WTC11 (cell line): ENCODE data around the gene MTUS2. TPM values are rescaled to one million over a fixed set of nuclear protein-coding genes. Genes with fewer than 3 reads are reported as not detected.

ENCODE experiments used
- ATAC-seq: fragments of 200-7000 bp; cut with Tn5 transposase; 2 replicates; pipeline ENCODE4 v1.10.0; 2021; ENCODE audit warnings: mild to moderate bottlenecking, moderate library complexity
- CTCF ChIA-PET: fragments of 300-600 bp; sonication (Branson Sonifier 250); formaldehyde crosslinking; loops from one replicate; lab custom pipeline; 2021; ENCODE audit warnings: antibody characterized with exemption; lab: Charles Lee
- POLR2A ChIA-PET: fragments of 350-600 bp; sonication (Branson Sonifier 250); formaldehyde crosslinking; loops from one replicate; lab custom pipeline; 2021; ENCODE audit warnings: antibody characterized with exemption; lab: Charles Lee
- DNase-seq: peaks from one replicate; pipeline ENCODE4 v3.0.0; 2021; ENCODE audit warnings: low spot score
- H3K27ac Mint-ChIP-seq: 2 replicates; pipeline ENCODE4 v1.8.0; 2021; ENCODE audit warnings: mixed read lengths
- H3K27me3 Mint-ChIP-seq: 2 replicates; pipeline ENCODE4 v1.8.0; 2021; ENCODE audit warnings: low read depth, mild to moderate bottlenecking, moderate library complexity, mixed read lengths
- H3K36me3 Mint-ChIP-seq: 2 replicates; pipeline ENCODE4 v1.8.0; 2021; ENCODE audit warnings: mixed read lengths
- H3K4me1 Mint-ChIP-seq: 2 replicates; pipeline ENCODE4 v1.8.0; 2022; ENCODE audit warnings: mixed read lengths
- H3K4me3 Mint-ChIP-seq: 2 replicates; pipeline ENCODE4 v1.8.0; 2021; ENCODE audit warnings: mild to moderate bottlenecking, moderate library complexity, mixed read lengths
- H3K9me3 Mint-ChIP-seq: 2 replicates; pipeline ENCODE4 v1.8.0; 2021; ENCODE audit warnings: mixed read lengths
- AFF4 ChIP-seq: sonication (generic); formaldehyde crosslinking; IDR thresholded peaks from 2 replicates; pipeline ENCODE4 v1.8.1; 2023; ENCODE audit warnings: mild to moderate bottlenecking, missing genetic modification reagents, borderline replicate concordance
- ESRRA ChIP-seq: sonication (generic); formaldehyde crosslinking; IDR thresholded peaks from 2 replicates; pipeline ENCODE4 v1.8.1; 2022; ENCODE audit warnings: mild to moderate bottlenecking, missing genetic modification reagents, borderline replicate concordance
- FOXK1 ChIP-seq: sonication (generic); formaldehyde crosslinking; IDR thresholded peaks from 2 replicates; pipeline ENCODE4 v1.8.0; 2022; ENCODE audit warnings: mild to moderate bottlenecking, moderate library complexity, missing genetic modification reagents
- KAT7 ChIP-seq: sonication (generic); formaldehyde crosslinking; IDR thresholded peaks from 2 replicates; pipeline ENCODE4 v1.8.1; 2023; ENCODE audit warnings: missing genetic modification reagents, mild to moderate bottlenecking, borderline replicate concordance
- MXD4 ChIP-seq: fragments of 250-450 bp; sonication (Bioruptor Pico); IDR thresholded peaks from 2 replicates; pipeline ENCODE4 v1.8.0; 2021; ENCODE audit warnings: mild to moderate bottlenecking, moderate library complexity, borderline replicate concordance
- TP53 ChIP-seq: sonication (generic); formaldehyde crosslinking; IDR thresholded peaks from 2 replicates; pipeline ENCODE4 v1.8.1; 2023; ENCODE audit warnings: mild to moderate bottlenecking, missing genetic modification reagents
- ZNF121 ChIP-seq: sonication (generic); formaldehyde crosslinking; IDR thresholded peaks from 2 replicates; pipeline ENCODE4 v1.8.0; 2023; ENCODE audit warnings: missing genetic modification reagents
- ZSCAN18 ChIP-seq: fragments of 250-450 bp; sonication (Bioruptor Pico); IDR thresholded peaks from 2 replicates; pipeline ENCODE4 v2.1.2; 2022; ENCODE audit warnings: mild to moderate bottlenecking, moderate library complexity
- total RNA-seq: library from RNA; stranded (reverse); gene quantifications from 3 replicates; pipeline ENCODE4 v1.2.3, GENCODE V29; 2021
- TF ChIP-seq, protein P1 (sequence below): sonication (generic); formaldehyde crosslinking; IDR thresholded peaks from 2 replicates; pipeline ENCODE4 v1.8.0; 2022; ENCODE audit warnings: missing genetic modification reagents
- TF ChIP-seq, protein P2 (sequence below): sonication (generic); formaldehyde crosslinking; conservative IDR thresholded peaks from 2 replicates; pipeline ENCODE4 v1.8.1; 2023; ENCODE audit warnings: mild to moderate bottlenecking, low read depth, missing genetic modification reagents, moderate library complexity
- TF ChIP-seq, protein P3 (sequence below): fragments of 250-450 bp; sonication (Bioruptor Pico); IDR thresholded peaks from 2 replicates; pipeline ENCODE4 v1.9.0; 2021; ENCODE audit warnings: mild to moderate bottlenecking, borderline replicate concordance
- TF ChIP-seq, protein P4 (sequence below): sonication (generic); formaldehyde crosslinking; conservative IDR thresholded peaks from 2 replicates; pipeline ENCODE4 v1.8.1; 2022; ENCODE audit warnings: mild to moderate bottlenecking, missing genetic modification reagents

The MTUS2 gene
- total RNA-seq, 1 experiment from 2014 or later: 0.22 TPM

DNA sequence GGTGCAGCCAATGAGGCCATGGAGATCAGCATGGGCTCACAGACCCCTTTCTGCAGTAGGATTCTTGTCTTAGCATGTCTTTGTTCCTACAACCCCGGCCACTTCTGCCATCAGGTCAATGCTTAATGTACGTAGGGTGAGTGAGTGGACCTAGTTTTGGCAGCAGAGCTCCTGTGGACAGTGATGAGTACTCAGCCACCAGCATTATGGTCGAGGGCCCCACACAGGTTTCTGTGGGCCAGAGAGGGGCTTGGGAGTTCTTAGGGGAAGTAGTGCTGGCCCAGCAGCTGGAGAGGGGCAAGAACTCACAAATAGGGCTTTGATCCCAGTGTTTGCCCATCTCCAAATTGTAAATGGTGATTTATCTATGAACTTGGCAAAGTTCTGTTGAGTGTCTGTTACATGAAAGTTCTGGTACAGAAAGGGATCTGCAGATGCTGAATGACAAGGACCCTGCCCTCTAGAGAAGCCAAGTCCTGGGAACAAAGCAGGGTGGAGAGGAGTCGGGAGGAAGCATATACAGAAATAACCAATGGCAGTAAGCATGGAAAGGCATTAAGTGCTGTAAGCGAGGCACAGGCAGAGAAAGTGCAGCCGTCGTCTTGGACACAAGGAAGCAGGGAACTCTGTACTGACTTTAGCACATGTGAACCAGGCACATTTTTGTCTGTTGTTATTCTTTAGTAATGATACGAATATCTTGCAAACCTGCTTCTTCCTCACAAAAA is 185.1 kb downstream of the MTUS2 start:
- ChIA-PET POLR2A (interaction anchor here (0.6 kb wide), 1 partner anchor 712 kb away, joined by 4 read pairs; no protein-coding TSS in a partner anchor), CTCF (interaction anchor here (1.4 kb wide), 1 partner anchor 364 kb away, joined by 4 read pairs; no protein-coding TSS in a partner anchor)
- ATAC-seq (no peak), DNase-seq (no peak)
- Mint-ChIP-seq H3K4me1 (peaks cover 23% of the 10 kb centered on the region), H3K9me3 (peaks cover 6% of the 10 kb centered on the region), H3K4me3 (no peak overlapping the region), H3K36me3 (peaks cover 4% of the 10 kb centered on the region), H3K27me3 (no peaks in the 10 kb centered on the region), H3K27ac (no peak overlapping the region)
- no peak for TF ChIP-seq AFF4 (CRISPR knock-in tag)
- TF ChIP-seq TP53 (CRISPR knock-in tag): no peak
- TF ChIP-seq, protein P1, sequence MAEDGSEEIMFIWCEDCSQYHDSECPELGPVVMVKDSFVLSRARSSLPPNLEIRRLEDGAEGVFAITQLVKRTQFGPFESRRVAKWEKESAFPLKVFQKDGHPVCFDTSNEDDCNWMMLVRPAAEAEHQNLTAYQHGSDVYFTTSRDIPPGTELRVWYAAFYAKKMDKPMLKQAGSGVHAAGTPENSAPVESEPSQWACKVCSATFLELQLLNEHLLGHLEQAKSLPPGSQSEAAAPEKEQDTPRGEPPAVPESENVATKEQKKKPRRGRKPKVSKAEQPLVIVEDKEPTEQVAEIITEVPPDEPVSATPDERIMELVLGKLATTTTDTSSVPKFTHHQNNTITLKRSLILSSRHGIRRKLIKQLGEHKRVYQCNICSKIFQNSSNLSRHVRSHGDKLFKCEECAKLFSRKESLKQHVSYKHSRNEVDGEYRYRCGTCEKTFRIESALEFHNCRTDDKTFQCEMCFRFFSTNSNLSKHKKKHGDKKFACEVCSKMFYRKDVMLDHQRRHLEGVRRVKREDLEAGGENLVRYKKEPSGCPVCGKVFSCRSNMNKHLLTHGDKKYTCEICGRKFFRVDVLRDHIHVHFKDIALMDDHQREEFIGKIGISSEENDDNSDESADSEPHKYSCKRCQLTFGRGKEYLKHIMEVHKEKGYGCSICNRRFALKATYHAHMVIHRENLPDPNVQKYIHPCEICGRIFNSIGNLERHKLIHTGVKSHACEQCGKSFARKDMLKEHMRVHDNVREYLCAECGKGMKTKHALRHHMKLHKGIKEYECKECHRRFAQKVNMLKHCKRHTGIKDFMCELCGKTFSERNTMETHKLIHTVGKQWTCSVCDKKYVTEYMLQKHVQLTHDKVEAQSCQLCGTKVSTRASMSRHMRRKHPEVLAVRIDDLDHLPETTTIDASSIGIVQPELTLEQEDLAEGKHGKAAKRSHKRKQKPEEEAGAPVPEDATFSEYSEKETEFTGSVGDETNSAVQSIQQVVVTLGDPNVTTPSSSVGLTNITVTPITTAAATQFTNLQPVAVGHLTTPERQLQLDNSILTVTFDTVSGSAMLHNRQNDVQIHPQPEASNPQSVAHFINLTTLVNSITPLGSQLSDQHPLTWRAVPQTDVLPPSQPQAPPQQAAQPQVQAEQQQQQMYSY (CRISPR knock-in tag): no peak
- TF ChIP-seq ZSCAN18 (CRISPR knock-in tag): no peak
- TF ChIP-seq, protein P2, sequence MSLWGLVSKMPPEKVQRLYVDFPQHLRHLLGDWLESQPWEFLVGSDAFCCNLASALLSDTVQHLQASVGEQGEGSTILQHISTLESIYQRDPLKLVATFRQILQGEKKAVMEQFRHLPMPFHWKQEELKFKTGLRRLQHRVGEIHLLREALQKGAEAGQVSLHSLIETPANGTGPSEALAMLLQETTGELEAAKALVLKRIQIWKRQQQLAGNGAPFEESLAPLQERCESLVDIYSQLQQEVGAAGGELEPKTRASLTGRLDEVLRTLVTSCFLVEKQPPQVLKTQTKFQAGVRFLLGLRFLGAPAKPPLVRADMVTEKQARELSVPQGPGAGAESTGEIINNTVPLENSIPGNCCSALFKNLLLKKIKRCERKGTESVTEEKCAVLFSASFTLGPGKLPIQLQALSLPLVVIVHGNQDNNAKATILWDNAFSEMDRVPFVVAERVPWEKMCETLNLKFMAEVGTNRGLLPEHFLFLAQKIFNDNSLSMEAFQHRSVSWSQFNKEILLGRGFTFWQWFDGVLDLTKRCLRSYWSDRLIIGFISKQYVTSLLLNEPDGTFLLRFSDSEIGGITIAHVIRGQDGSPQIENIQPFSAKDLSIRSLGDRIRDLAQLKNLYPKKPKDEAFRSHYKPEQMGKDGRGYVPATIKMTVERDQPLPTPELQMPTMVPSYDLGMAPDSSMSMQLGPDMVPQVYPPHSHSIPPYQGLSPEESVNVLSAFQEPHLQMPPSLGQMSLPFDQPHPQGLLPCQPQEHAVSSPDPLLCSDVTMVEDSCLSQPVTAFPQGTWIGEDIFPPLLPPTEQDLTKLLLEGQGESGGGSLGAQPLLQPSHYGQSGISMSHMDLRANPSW (CRISPR knock-in tag): no peak
- TF ChIP-seq MXD4 (CRISPR knock-in tag): no peak
- no peak for TF ChIP-seq ESRRA
- TF ChIP-seq, protein P3, sequence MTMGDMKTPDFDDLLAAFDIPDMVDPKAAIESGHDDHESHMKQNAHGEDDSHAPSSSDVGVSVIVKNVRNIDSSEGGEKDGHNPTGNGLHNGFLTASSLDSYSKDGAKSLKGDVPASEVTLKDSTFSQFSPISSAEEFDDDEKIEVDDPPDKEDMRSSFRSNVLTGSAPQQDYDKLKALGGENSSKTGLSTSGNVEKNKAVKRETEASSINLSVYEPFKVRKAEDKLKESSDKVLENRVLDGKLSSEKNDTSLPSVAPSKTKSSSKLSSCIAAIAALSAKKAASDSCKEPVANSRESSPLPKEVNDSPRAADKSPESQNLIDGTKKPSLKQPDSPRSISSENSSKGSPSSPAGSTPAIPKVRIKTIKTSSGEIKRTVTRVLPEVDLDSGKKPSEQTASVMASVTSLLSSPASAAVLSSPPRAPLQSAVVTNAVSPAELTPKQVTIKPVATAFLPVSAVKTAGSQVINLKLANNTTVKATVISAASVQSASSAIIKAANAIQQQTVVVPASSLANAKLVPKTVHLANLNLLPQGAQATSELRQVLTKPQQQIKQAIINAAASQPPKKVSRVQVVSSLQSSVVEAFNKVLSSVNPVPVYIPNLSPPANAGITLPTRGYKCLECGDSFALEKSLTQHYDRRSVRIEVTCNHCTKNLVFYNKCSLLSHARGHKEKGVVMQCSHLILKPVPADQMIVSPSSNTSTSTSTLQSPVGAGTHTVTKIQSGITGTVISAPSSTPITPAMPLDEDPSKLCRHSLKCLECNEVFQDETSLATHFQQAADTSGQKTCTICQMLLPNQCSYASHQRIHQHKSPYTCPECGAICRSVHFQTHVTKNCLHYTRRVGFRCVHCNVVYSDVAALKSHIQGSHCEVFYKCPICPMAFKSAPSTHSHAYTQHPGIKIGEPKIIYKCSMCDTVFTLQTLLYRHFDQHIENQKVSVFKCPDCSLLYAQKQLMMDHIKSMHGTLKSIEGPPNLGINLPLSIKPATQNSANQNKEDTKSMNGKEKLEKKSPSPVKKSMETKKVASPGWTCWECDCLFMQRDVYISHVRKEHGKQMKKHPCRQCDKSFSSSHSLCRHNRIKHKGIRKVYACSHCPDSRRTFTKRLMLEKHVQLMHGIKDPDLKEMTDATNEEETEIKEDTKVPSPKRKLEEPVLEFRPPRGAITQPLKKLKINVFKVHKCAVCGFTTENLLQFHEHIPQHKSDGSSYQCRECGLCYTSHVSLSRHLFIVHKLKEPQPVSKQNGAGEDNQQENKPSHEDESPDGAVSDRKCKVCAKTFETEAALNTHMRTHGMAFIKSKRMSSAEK (CRISPR knock-in tag): no peak
- TF ChIP-seq ZNF121: no peak
- no peak for TF ChIP-seq KAT7 (CRISPR knock-in tag)
- no peak for TF ChIP-seq FOXK1 (CRISPR knock-in tag)
- TF ChIP-seq, protein P4, sequence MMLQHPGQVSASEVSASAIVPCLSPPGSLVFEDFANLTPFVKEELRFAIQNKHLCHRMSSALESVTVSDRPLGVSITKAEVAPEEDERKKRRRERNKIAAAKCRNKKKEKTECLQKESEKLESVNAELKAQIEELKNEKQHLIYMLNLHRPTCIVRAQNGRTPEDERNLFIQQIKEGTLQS (CRISPR knock-in tag): no peak
- TF ChIP-seq, all 79 proteins: peak for 0
